ENCODE data around the gene SNHG17. TPM values are rescaled to one million over a fixed set of nuclear protein-coding genes. Genes with fewer than 3 reads are reported as not detected.
"Not testable (repeated sequence)": the region's sequence is repeated elsewhere in the genome, so short reads cannot be mapped to it uniquely, and the experiment has no call there.

SNHG17 gene
- total and polyA plus RNA-seq, 4 donors: 10.2 to 32.3 (median 19.8) TPM

DNA sequence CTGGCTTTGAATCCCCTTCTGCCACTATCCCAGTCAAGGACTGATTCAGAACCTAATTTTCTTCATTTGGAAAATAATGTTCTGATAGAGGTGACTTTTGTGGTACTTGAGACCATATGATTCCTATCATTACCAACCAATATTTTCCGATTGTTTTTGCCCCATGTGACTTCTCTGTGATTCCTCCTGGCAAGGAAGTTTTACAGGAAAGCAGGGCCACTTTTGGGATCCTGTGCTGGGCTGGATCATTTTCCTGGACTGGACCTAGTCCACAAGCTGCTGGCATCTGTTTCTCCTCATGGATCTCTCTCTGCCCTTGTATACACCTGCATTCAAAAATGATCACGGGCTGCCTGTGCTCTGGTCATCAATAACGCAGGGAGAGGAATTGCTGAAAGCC is 13.9 kb upstream of the SNHG17 start:
- Histone ChIP-seq H3K27ac (ENCODE audit: low read depth, low read length) (no peak overlapping the region), H3K36me3 (ENCODE audit: control insufficient read depth, insufficient read depth, low read length) (peaks cover 26% of the 10 kb centered on the region), H3K4me1 (ENCODE audit: control insufficient read depth, insufficient read depth, low read length) (peaks cover 16% of the 10 kb centered on the region), H3K27me3 (ENCODE audit: control insufficient read depth, insufficient read depth, low read length) (no peaks in the 10 kb centered on the region), H3K4me3 (ENCODE audit: low read depth, low read length) (no peak overlapping the region), H3K9me3 (ENCODE audit: control insufficient read depth, insufficient read depth, low read length) (no peaks in the 10 kb centered on the region)
- 86% methylated on average over 3 of the region's 3 CpGs for WGBS (ENCODE audit: insufficient coverage)
- no peak for DNase-seq (ENCODE audit: low read depth in 4 of 6, low spot score in 6 of 6)

DNA sequence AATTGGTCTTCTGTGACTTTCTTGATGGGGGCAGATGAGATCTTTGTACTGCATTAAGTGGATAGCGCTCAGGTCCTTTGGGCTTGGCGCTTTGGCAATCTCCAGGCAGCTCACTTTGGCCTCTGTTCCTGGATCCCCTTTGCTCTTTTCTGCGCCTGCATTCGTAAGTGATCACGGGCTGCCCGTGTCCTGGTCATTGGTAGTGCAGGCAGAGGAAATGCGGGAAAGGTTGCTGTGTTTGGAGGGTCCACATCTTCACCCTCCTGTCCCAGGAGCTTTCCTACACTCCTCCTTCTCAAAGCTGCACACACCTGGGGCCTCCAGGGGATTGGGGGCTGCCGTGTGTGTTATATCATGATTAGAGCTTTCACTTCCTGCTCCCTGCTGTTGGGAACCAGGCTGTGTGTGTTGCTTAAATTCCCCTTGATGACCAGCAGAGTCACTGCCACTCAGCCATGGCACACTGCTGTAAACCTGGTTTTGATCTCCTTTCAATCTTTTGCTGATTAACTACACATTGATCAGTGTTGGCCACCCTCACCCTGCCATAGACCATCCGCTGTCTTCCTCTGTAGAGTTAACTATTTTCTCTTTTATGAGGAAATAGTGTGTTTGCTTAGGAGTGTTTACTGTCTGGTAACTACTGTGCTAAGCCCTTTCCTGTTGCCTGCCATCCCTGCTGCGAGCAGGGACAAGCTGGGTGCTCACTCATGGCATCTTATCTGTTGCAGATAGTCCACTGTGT is 13.0 kb upstream of the SNHG17 start:
- Histone ChIP-seq H3K9me3 (ENCODE audit: control insufficient read depth, insufficient read depth, low read length) (no peaks in the 10 kb centered on the region), H3K27me3 (ENCODE audit: control insufficient read depth, insufficient read depth, low read length) (no peaks in the 10 kb centered on the region), H3K4me1 (ENCODE audit: control insufficient read depth, insufficient read depth, low read length) (peaks cover 16% of the 10 kb centered on the region), H3K27ac (ENCODE audit: low read depth, low read length) (no peak overlapping the region), H3K36me3 (ENCODE audit: control insufficient read depth, insufficient read depth, low read length) (peaks cover 26% of the 10 kb centered on the region), H3K4me3 (ENCODE audit: low read depth, low read length) (no peak overlapping the region)
- WGBS (ENCODE audit: insufficient coverage): 85% methylated on average over 4 of the region's 10 CpGs
- DNase-seq (ENCODE audit: low read depth in 4 of 6, low spot score in 6 of 6): no peak

DNA sequence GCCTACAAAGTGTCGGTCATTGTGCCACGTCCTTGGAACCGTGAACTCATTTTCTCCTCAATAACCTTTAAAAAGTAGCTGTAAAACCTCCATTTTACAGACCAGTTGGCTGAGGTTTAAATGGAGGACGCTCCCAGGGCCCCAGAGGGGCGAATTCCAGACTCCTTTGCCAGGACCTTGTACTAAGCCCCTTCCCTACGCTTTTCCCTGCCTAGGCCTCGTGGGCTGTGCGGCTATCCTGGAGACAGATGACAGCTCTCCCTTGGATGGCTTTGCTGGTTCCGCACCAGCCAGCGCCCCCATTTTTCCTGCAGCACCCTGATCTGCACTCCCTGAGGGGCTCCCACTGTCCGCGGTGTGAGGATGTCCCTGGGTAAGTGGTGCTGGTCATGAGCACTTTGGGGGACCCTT is 12.1 kb upstream of the SNHG17 start:
- peaks cover 16% of the 10 kb centered on the region for H3K4me1 ChIP-seq (ENCODE audit: control insufficient read depth, insufficient read depth, low read length)
- peak overlapping the region; percentile 99 for H3K4me3 ChIP-seq (ENCODE audit: low read depth, low read length)
- 39% methylated on average over 11 of the region's 12 CpGs for WGBS (ENCODE audit: insufficient coverage)
- DNase-seq (ENCODE audit: low read depth in 4 of 6, low spot score in 6 of 6): no peak
- no peaks in the 10 kb centered on the region for H3K27me3 ChIP-seq (ENCODE audit: control insufficient read depth, insufficient read depth, low read length)
- H3K27ac ChIP-seq (ENCODE audit: low read depth, low read length): no peak overlapping the region
- H3K9me3 ChIP-seq (ENCODE audit: control insufficient read depth, insufficient read depth, low read length): no peaks in the 10 kb centered on the region
- peaks cover 26% of the 10 kb centered on the region for H3K36me3 ChIP-seq (ENCODE audit: control insufficient read depth, insufficient read depth, low read length)

DNA sequence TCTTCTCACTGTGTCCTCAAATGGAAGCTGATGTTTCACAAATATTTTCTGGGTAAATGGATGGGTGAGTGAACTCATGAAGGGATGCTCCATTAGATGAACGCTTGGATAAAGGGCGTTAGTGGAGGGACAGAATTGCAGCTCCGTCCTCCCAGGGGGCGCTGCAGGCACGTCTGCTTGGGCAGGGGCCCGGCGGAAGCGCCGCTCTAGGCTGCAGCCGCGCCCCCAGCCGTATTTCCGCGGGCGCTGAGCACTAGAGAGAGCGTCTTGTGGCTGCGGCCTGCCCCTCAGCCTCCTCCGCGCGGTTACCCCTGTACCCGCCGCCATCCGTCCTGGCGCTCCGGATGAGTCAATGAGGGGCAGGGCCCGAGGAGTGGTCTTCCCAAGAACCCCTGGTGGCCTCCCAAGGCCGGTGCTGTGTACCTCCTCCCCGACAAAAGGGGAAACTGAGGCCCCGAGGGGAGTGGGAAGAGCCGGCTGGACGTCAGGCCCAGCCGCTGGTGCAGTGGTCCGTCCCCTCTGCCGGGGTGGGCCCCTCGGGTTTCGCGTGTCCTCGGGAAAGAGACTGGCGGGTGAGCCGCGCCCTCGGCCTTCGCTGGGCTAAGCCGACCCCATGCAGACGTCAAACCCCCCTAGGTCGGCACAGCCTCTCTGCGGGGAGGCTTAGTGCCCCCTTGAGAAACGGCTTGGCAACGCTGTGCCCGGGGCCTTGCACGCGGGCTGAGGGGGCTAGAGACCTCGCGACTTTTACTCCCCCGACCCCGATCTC is 11.5 kb upstream of the SNHG17 start:
- DNase-seq (ENCODE audit: low read depth in 4 of 6, low spot score in 6 of 6): peak; percentile 72 to 97 (median 86)
- Histone ChIP-seq H3K27me3 (ENCODE audit: control insufficient read depth, insufficient read depth, low read length) (no peaks in the 10 kb centered on the region), H3K36me3 (ENCODE audit: control insufficient read depth, insufficient read depth, low read length) (peaks cover 26% of the 10 kb centered on the region), H3K4me1 (ENCODE audit: control insufficient read depth, insufficient read depth, low read length) (peaks cover 19% of the 10 kb centered on the region), H3K9me3 (ENCODE audit: control insufficient read depth, insufficient read depth, low read length) (no peaks in the 10 kb centered on the region), H3K27ac (ENCODE audit: low read depth, low read length) (peak overlapping the region; percentile 79), H3K4me3 (ENCODE audit: low read depth, low read length) (peak overlapping the region; percentile 99)
- WGBS (ENCODE audit: insufficient coverage): under 1% methylated on average over 56 of the region's 56 CpGs

DNA sequence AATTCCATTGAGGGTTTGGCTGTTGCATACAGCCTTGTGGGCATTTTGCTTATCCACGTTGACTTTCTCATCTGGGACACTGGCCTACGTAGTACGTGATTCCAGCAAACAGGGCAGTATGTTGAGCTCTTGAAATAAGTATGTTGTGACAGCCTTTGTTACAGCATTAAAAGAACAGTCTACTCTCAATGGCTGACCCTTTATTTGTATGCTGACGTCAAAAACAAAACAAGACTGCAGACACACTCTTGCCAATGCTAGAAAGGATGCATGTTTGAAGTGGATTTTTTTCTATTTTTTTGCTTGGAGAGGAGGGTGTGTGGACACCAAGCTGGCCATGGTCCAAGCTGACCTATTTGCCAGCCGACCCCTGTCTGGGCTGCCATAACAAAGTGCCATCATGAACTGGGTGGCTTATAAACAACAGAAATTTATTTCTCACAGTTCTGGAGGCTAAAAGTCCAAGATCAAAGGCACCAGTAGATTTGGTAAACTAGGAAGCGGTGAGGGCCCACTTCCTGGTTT is 10.8 kb upstream of the SNHG17 start:
- Histone ChIP-seq H3K36me3 (ENCODE audit: control insufficient read depth, insufficient read depth, low read length) (peaks cover 20% of the 10 kb centered on the region), H3K27me3 (ENCODE audit: control insufficient read depth, insufficient read depth, low read length) (no peaks in the 10 kb centered on the region), H3K4me3 (ENCODE audit: low read depth, low read length) (peak overlapping the region; percentile 99), H3K27ac (ENCODE audit: low read depth, low read length) (no peak overlapping the region), H3K9me3 (ENCODE audit: control insufficient read depth, insufficient read depth, low read length) (no peaks in the 10 kb centered on the region), H3K4me1 (ENCODE audit: control insufficient read depth, insufficient read depth, low read length) (peaks cover 19% of the 10 kb centered on the region)
- DNase-seq (ENCODE audit: low read depth in 4 of 6, low spot score in 6 of 6): no peak
- WGBS (ENCODE audit: insufficient coverage): 71% methylated on average over 5 of the region's 6 CpGs

DNA sequence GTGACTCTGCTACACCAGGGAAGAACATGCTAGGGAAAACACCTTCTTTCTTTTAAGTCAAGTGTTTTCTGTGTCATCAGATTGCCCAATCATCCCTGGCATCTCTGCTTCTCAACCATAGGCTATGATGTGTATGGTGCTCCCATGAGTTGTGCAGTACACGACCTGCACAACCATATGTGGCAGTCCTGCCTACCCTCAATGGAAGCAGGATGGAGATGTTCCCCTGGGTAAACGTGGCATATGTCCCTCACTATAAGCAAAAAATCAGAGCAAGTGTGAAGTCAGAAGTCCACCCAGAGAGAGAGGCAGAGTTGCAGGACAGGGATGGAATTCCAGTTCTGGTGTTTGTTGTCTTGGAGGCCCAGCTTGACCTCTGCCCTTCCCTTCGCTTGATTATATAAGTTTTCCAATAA is 10.3 kb upstream of the SNHG17 start:
- Histone ChIP-seq H3K4me3 (ENCODE audit: low read depth, low read length) (no peak overlapping the region), H3K9me3 (ENCODE audit: control insufficient read depth, insufficient read depth, low read length) (no peaks in the 10 kb centered on the region), H3K27me3 (ENCODE audit: control insufficient read depth, insufficient read depth, low read length) (no peaks in the 10 kb centered on the region), H3K4me1 (ENCODE audit: control insufficient read depth, insufficient read depth, low read length) (peaks cover 19% of the 10 kb centered on the region), H3K36me3 (ENCODE audit: control insufficient read depth, insufficient read depth, low read length) (peaks cover 15% of the 10 kb centered on the region), H3K27ac (ENCODE audit: low read depth, low read length) (no peak overlapping the region)
- no peak for DNase-seq (ENCODE audit: low read depth in 4 of 6, low spot score in 6 of 6)
- WGBS (ENCODE audit: insufficient coverage): no CpG with 5 or more reads among the region's 3 CpGs

DNA sequence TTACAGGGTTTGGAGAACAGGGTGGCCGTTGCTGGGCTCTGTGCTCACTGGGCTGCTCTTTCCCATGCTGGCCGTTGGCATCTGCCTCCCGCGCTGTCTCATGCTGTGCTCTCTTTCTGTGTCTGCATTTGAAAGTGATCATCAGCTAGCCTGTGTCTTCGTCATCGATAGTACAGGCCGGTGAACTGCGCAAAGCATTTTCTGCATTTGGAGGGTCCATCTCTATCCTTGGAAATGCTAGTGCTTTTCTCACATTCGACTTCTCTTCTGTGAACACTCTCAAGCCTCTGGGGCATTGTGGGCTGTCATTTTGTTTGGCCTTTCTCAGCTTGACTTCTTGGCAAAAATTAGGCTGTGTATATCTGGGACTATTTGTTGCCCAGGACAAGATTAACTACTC is 6.8 kb upstream of the SNHG17 start:
- H3K4me3 ChIP-seq (ENCODE audit: low read depth, low read length): no peak overlapping the region
- WGBS (ENCODE audit: insufficient coverage): 21% methylated on average over 8 of the region's 9 CpGs
- no peaks in the 10 kb centered on the region for H3K9me3 ChIP-seq (ENCODE audit: control insufficient read depth, insufficient read depth, low read length)
- no peaks in the 10 kb centered on the region for H3K27me3 ChIP-seq (ENCODE audit: control insufficient read depth, insufficient read depth, low read length)
- DNase-seq (ENCODE audit: low read depth in 4 of 6, low spot score in 6 of 6): peak in 2 of 6 donors; percentile 20 to 46
- no peak overlapping the region for H3K27ac ChIP-seq (ENCODE audit: low read depth, low read length)
- H3K4me1 ChIP-seq (ENCODE audit: control insufficient read depth, insufficient read depth, low read length): peaks cover 7% of the 10 kb centered on the region
- H3K36me3 ChIP-seq (ENCODE audit: control insufficient read depth, insufficient read depth, low read length): no peaks in the 10 kb centered on the region

DNA sequence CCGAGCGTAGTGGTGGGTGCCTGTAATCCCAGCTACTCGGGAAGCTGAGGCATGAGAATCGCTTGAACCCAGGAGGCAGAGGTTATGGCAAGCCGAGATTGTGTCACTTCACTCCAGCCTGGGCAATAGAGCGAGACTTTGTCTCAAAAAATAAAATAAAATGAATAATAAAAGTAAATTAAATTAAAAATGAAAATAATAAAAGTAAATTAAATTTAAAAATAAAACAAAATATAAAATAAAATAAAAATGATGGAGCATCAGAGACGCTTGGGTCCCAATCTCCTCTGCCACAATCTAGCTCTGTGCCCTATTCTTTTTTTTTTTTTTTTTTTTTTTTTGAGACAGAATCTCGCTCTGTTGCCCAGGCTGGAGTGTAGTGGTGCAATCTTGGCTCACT is 6.0 kb upstream of the SNHG17 start:
- not testable (repeated sequence) for H3K27ac ChIP-seq (ENCODE audit: low read depth, low read length); H3K9me3 ChIP-seq (ENCODE audit: control insufficient read depth, insufficient read depth, low read length); H3K36me3 ChIP-seq (ENCODE audit: control insufficient read depth, insufficient read depth, low read length); H3K4me1 ChIP-seq (ENCODE audit: control insufficient read depth, insufficient read depth, low read length); DNase-seq (ENCODE audit: low read depth in 4 of 6, low spot score in 6 of 6); H3K4me3 ChIP-seq (ENCODE audit: low read depth, low read length); H3K27me3 ChIP-seq (ENCODE audit: control insufficient read depth, insufficient read depth, low read length)
- no CpG with 5 or more reads among the region's 8 CpGs for WGBS (ENCODE audit: insufficient coverage)

DNA sequence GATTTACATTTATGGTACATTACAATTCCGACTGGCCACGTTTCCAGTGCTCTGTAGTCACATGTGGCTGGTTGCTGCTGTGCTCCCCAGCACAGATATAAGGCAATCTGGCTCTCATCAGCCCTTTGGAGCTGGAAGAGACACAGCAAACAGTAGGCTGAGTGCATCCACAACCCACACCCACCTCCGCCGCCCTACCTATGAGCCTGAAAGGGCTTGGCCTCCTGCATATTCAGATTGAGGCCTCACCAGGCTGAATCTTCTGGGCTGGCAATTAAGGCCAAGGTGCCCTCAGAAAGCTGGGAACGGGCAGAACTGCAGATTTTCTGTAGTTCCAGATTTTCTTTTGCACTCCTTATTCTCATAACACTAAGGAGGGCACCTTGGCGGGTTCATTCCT is 2.7 kb upstream of the SNHG17 start:
- no peaks in the 10 kb centered on the region for H3K9me3 ChIP-seq (ENCODE audit: control insufficient read depth, insufficient read depth, low read length)
- H3K36me3 ChIP-seq (ENCODE audit: control insufficient read depth, insufficient read depth, low read length): peaks cover 15% of the 10 kb centered on the region
- H3K4me3 ChIP-seq (ENCODE audit: low read depth, low read length): no peak overlapping the region
- H3K27ac ChIP-seq (ENCODE audit: low read depth, low read length): no peak overlapping the region
- no peak for DNase-seq (ENCODE audit: low read depth in 4 of 6, low spot score in 6 of 6)
- WGBS (ENCODE audit: insufficient coverage): 88% methylated on average over 2 of the region's 6 CpGs
- H3K4me1 ChIP-seq (ENCODE audit: control insufficient read depth, insufficient read depth, low read length): peaks cover 18% of the 10 kb centered on the region
- H3K27me3 ChIP-seq (ENCODE audit: control insufficient read depth, insufficient read depth, low read length): no peaks in the 10 kb centered on the region
